HG03280 (cell line): Measurements from ENCODE around the gene PCDHGA5.
A peak's percentile ranks its signal among the peaks of the same experiment; 100 is the strongest.
"Not testable (repeated sequence)": the region's sequence is repeated elsewhere in the genome, so short reads cannot be mapped to it uniquely, and the experiment has no call there.

ENCODE experiments used
- ATAC-seq: cut with Tn5 transposase; IDR thresholded peaks from one replicate; pipeline ENCODE4 v1.9.1; 2021; ENCODE audit warnings: mild to moderate bottlenecking, moderate library complexity; ENCODE audit not compliant: unreplicated experiment

Gene PCDHGA5

DNA sequence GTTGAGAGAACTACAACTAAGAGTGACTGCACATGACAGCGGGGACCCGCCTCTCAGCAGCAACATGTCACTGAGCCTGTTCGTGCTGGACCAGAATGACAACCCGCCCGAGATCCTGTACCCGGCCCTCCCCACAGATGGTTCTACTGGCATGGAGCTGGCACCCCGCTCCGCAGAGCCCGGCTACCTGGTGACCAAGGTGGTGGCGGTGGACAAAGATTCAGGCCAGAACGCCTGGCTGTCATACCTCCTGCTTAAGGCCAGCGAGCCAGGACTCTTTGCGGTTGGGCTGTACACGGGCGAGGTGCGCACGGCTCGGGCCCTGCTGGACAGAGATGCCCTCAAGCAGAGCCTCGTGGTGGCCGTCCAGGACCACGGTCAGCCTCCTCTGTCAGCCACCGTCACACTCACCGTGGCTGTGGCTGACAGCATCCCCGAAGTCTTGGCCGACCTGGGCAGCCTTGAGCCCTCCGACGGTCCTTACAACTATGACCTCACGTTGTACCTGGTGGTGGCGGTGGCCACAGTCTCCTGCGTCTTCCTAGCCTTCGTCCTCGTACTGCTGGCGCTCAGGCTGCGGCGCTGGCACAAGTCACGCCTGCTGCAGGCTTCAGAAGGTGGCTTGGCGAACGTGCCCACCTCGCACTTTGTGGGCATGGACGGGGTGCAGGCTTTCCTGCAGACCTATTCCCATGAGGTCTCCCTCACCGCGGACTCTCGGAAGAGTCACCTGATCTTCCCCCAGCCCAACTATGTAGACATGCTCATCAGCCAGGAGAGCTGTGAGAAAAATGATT, 20.7 kb downstream of the PCDHGA5 start:
- ATAC-seq: no peak

DNA sequence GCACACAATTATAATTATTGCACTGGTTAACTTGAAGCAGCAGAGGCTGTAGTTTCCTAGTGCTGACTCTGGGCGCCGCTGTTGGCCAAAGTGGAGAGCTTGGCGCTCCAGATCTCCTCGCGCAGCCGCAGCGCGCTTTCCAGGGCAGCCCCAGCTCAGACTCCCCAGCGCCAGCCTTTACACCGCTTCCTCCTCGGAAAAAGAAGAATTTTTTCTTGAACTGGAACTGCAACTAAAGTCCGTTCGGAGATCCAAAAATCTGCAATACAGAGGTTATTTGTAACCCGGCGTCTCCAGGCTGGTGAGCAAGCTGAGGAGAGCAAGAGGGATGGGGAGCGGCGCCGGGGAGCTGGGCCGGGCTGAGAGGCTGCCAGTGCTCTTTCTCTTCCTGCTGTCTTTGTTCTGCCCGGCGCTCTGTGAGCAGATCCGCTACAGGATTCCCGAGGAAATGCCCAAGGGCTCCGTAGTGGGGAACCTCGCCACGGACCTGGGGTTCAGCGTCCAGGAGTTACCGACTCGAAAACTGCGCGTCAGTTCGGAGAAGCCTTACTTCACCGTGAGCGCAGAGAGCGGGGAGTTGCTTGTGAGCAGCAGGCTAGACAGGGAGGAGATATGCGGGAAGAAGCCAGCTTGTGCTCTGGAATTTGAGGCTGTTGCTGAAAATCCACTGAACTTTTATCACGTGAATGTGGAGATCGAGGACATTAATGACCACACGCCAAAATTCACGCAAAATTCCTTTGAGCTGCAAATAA, 23.8 kb downstream of the PCDHGA5 start, which contains the start of gene PCDHGB4:
Gene PCDHGB4 (plus strand): TSS at position 142 of the 755 bp plus-strand sequence. CDS start 187 bp downstream, at position 329.
- ATAC-seq: peak; percentile 93

DNA sequence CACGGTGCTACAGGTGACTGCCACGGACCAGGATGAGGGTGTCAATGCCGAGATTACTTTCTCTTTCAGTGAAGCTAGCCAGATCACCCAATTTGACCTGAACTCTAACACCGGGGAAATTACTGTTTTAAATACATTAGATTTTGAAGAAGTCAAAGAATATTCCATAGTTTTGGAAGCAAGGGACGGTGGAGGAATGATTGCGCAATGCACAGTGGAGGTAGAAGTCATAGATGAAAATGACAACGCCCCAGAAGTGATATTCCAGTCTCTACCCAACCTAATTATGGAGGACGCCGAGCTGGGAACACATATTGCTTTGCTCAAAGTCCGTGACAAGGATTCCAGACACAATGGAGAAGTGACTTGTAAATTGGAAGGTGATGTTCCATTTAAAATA, 24.7 kb downstream of the PCDHGA5 start:
- no peak for ATAC-seq

DNA sequence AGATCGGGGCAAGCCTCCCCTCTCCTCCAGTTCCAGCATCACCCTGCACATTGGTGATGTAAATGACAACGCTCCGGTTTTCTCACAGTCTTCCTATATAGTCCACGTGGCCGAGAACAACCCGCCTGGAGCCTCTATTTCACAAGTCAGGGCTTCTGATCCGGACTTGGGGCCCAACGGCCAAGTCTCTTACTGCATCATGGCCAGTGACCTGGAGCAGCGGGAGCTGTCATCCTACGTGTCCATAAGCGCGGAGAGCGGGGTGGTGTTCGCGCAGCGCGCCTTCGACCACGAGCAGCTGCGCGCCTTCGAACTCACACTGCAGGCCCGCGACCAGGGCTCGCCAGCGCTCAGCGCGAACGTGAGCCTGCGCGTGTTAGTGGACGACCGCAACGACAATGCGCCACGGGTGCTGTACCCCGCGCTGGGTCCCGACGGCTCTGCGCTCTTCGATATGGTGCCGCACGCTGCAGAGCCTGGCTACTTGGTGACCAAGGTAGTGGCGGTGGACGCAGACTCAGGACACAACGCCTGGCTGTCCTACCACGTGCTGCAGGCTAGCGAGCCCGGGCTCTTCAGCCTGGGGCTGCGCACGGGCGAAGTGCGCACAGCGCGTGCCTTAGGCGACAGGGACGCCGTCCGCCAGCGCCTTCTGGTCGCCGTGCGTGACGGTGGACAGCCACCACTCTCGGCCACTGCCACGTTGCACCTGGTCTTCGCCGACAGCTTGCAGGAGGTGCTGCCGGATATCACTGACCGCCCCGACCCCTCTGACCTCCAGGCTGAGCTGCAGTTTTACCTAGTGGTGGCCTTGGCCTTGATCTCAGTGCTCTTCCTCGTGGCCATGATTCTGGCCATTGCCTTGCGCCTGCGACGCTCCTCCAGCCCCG, 25.4 kb downstream of the PCDHGA5 start:
- no peak for ATAC-seq

DNA sequence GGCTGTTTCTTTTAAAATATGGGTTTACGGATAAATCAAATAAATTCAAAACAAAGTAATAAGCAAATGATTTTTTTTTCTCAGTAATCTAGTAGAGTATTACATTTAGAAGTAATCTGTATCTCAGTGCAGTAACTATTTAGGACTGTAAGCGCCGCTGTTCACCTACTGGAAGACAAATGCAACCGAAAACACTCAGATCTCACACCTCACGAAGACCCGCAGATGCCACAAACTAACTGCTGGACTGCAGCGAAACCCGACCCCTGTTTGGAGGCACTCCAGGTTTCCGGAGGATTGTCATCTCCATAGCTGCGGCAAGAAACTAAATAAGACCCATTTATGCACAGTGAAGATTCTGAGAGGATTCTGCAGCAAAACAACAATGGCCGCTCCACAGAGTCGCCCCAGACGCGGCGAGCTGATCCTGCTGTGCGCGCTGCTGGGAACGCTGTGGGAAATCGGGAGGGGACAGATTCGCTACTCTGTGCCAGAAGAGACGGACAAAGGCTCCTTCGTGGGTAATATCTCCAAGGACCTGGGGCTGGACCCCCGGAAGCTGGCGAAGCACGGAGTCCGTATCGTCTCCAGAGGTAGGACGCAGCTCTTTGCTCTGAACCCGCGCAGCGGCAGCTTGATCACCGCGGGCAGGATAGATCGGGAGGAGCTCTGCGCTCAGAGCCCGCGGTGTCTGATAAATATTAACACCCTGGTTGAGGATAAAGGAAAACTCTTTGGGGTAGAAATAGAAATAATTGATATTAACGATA, 28.7 kb downstream of the PCDHGA5 start, which contains the start of gene PCDHGA8:
Gene PCDHGA8 (plus strand): TSS at position 205 of the 770 bp plus-strand sequence. CDS start 181 bp downstream, at position 386.
- ATAC-seq: no peak

DNA sequence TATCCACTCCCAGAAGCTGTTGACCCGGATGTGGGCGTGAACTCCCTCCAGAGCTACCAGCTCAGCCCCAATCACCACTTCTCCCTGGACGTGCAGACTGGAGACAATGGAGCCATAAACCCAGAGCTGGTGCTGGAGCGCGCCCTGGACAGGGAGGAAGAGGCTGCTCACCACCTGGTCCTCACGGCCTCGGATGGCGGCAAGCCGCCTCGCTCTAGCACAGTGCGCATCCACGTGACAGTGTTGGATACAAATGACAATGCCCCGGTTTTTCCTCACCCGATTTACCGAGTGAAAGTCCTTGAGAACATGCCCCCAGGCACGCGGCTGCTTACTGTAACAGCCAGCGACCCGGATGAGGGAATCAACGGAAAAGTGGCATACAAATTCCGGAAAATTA, 29.3 kb downstream of the PCDHGA5 start:
- ATAC-seq: no peak

DNA sequence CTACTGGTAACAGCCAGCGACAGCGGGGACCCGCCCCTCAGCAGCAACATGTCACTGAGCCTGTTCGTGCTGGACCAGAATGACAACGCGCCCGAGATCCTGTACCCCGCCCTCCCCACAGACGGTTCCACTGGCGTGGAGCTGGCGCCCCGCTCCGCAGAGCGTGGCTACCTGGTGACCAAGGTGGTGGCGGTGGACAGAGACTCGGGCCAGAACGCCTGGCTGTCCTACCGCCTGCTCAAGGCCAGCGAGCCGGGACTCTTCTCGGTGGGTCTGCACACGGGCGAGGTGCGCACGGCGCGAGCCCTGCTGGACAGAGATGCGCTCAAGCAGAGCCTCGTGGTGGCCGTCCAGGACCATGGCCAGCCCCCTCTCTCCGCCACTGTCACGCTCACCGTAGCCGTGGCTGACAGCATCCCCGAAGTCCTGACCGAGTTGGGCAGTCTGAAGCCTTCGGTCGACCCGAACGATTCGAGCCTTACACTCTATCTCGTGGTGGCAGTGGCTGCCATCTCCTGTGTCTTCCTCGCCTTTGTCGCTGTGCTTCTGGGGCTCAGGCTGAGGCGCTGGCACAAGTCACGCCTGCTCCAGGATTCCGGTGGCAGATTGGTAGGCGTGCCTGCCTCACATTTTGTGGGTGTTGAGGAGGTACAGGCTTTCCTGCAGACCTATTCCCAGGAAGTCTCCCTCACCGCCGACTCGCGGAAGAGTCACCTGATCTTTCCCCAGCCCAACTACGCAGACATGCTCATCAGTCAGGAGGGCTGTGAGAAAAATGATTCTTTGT, 30.6 kb downstream of the PCDHGA5 start:
- not testable (repeated sequence) for ATAC-seq

DNA sequence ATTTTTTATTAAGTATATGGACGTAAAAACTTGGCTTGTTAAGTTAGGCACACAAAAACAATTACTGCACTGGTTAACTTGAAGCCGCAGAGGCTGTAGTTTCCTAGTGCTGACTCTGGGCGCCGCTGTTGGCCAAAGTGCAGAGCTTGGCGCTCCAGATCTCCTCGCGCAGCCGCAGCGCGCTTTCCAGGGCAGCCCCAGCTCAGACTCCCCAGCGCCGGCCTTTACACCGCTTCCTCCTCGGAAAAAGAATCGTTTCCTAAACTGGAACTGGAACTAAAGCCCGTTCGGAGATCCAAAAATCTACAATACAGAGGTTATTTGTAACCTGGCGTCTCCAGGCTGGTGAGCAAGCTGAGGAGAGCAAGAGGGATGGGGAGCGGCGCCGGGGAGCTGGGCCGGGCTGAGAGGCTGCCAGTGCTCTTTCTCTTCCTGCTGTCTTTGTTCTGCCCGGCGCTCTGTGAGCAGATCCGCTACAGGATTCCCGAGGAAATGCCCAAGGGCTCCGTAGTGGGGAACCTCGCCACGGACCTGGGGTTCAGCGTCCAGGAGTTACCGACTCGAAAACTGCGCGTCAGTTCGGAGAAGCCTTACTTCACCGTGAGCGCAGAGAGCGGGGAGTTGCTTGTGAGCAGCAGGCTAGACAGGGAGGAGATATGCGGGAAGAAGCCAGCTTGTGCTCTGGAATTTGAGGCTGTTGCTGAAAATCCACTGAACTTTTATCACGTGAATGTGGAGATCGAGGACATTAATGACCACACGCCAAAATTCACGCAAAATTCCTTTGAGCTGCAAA, 34.0 kb downstream of the PCDHGA5 start, which contains the start of gene PCDHGB5:
Gene PCDHGB5 (plus strand): TSS at position 192 of the 796 bp plus-strand sequence. CDS start 181 bp downstream, at position 373.
- not testable (repeated sequence) for ATAC-seq

DNA sequence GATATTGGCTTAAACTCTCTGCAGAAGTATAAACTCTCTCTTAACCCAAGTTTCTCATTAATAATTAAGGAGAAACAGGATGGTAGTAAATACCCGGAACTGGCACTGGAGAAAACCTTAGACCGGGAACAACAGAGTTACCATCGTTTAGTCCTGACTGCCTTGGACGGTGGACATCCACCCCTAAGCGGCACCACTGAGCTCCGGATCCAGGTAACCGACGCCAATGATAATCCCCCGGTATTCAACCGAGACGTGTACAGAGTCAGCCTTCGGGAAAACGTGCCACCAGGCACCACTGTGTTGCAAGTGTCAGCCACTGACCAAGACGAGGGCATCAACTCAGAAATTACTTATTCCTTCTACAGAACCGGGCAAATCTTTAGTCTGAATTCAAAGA, 34.6 kb downstream of the PCDHGA5 start:
- no peak for ATAC-seq

DNA sequence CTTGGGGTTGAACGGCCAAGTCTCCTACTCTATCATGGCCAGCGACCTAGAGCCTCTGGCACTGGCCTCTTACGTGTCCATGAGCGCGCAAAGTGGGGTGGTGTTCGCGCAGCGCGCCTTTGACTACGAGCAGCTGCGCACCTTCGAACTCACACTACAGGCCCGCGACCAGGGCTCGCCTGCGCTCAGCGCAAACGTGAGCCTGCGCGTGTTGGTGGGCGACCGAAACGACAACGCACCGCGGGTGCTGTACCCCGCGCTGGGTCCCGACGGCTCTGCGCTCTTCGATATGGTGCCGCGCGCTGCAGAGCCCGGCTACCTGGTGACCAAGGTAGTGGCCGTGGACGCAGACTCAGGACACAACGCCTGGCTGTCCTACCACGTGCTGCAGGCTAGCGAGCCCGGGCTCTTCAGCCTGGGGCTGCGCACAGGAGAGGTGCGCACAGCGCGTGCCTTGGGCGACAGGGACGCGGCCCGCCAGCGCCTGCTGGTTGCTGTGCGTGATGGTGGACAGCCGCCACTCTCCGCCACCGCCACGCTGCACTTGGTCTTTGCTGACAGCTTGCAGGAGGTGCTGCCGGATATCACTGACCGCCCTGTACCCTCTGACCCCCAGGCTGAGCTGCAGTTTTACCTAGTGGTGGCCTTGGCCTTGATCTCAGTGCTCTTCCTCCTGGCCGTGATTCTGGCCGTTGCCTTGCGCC, 35.7 kb downstream of the PCDHGA5 start:
- ATAC-seq: no peak

DNA sequence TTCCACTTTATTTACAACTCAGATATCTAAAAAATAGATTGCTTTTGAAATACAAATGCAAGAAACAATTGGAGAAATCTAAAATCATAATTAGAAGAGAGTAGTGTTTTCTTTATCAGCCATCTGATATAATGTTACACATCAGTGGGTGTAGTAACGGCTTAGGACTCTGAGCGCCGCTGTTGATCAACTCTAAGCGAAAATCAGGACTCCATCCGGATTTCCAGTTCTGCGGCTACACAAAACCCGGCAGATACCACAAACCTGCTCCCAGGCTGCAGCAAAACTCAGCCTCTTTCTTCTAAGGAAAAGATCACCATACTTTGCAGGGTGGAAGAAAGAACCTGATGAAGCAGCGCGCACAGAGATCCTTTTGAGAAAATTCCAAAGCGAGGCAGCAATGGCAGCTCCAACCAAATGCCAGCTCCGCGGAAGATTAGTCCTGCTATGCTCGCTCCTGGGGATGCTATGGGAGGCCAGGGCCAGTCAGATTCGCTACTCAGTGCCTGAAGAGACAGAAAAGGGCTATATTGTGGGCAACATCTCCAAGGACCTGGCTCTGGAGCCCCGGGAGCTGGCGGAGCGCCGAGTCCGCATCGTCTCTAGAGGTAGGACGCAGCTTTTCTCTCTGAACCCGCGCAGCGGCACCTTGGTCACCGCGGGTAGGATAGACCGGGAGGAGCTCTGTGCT, 38.7 kb downstream of the PCDHGA5 start, which contains the start of gene PCDHGA9:
Gene PCDHGA9 (plus strand): TSS at position 226 of the 691 bp plus-strand sequence. CDS start 175 bp downstream, at position 401.
- ATAC-seq: no peak

DNA sequence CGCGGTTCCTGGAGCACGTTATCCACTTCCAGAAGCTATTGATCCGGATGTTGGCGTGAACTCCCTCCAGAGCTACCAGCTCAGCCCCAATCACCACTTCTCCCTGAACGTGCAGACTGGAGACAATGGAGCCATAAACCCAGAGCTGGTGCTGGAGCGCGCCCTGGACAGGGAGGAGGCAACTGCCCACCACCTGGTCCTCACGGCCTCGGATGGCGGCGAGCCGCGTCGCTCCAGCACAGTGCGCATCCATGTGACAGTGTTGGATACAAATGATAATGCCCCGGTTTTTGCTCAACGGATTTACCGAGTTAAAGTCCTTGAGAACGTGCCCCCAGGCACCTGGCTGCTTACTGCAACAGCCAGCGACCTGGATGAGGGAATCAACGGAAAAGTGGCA, 39.4 kb downstream of the PCDHGA5 start:
- ATAC-seq: no peak

DNA sequence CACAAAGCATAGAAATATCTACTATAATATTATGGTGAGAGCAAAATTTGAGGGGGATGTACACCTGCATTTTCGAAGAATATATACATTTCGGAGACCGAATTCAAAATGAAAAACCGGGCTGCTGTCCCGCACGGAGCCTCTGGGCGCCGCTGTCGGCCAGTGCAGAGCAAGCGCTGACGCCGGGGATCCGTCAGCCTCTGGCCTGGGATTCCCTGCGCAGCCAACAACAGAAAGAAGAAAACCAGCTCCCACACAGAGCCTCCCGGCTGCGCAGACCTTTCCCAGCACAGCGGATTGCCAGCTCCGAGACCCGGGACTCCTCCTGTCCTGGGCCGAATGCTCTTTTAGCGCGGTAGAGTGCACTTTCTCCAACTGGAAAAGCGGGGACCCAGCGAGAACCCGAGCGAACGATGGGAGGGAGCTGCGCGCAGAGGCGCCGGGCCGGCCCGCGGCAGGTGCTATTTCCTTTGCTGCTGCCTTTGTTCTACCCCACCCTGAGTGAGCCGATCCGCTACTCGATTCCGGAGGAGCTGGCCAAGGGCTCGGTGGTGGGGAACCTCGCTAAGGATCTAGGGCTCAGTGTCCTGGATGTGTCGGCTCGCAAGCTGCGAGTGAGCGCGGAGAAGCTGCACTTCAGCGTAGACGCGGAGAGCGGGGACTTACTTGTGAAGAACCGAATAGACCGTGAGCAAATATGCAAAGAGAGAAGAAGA, 44.0 kb downstream of the PCDHGA5 start, which contains the start of gene PCDHGB6:
Gene PCDHGB6 (plus strand): TSS at position 232 of the 716 bp plus-strand sequence. CDS start 182 bp downstream, at position 414.
- ATAC-seq: peak; percentile 66

DNA sequence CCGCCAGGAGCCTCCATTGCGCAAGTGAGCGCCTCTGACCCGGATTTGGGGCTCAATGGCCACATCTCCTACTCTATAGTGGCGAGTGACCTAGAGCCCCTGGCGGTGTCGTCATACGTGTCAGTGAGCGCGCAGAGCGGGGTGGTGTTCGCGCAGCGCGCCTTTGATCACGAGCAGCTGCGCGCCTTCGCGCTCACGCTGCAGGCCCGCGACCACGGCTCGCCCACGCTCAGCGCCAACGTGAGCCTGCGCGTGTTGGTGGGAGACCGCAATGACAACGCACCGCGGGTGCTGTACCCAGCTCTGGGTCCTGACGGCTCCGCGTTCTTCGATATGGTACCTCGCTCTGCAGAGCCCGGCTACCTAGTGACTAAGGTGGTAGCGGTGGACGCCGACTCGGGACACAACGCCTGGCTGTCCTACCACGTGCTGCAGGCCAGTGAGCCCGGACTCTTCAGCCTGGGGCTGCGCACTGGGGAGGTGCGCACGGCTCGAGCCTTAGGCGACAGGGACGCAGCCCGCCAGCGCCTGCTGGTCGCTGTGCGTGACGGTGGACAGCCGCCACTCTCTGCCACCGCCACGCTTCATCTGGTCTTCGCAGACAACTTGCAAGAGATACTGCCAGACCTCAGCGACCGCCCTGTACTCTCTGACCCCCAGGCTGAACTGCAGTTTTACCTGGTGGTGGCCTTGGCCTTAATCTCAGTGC, 45.8 kb downstream of the PCDHGA5 start:
- no peak for ATAC-seq

DNA sequence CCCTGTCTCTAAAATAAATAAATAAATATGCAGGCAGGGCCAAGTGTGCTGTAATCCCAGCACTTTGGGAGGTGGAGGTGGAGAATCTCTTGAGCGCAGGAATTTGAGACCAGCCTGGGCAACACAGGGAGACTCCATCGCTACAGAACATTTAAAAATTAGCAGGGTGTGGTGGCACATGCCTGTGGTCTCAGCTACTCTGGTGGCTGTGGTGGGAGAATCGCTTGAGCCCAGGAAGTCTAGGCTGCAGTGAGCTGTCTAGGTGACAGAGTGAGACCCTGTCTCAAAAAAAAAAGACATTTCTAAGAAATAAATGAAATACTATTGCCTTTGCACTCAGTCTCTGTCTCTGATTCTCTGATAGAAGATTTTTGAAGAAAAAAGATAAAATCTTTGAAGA, 47.6 kb downstream of the PCDHGA5 start:
- no peak for ATAC-seq
